Measurements from ENCODE around the gene CRTAP.

GRCh38 chr3:33105341-33105948, 8.4 kb upstream of the CRTAP start:
- TF ChIP-seq CTCF (IDR thresholded peaks at IDR 0.05 in 2 of 3, conservative IDR thresholded peaks at IDR 0.05 in 1 of 3; ENCODE audit: borderline replicate concordance in 1 of 3, insufficient read depth in 1 of 3, low read depth in 2 of 3, low read length in 2 of 3) (no peak), RAD21 (IDR thresholded peaks at IDR 0.05; ENCODE audit: low read depth) (no peak), REST (IDR thresholded peaks at IDR 0.05; ENCODE audit: low read depth) (no peak), POLR2A (IDR thresholded peaks at IDR 0.05; ENCODE audit: borderline replicate concordance, extremely low read depth, insufficient read depth, insufficient read length) (no peak), EGR1 (IDR thresholded peaks at IDR 0.05; ENCODE audit: low read depth) (no peak), EZH2phosphoT487 (IDR thresholded peaks at IDR 0.05; ENCODE audit: borderline replicate concordance) (no peak), EZH2 (IDR thresholded peaks at IDR 0.05) (no peak), SIN3A (IDR thresholded peaks at IDR 0.05; ENCODE audit: low read depth) (no peak), POLR2AphosphoS5 (IDR thresholded peaks at IDR 0.05; ENCODE audit: low read depth, low read length) (no peak), ZBTB33 (IDR thresholded peaks at IDR 0.05; ENCODE audit: extremely low read depth, insufficient replicate concordance, low read length) (no peak), ELF1 (IDR thresholded peaks at IDR 0.05; ENCODE audit: borderline replicate concordance, low read depth) (no peak), MAX (IDR thresholded peaks at IDR 0.05) (no peak), JUND (IDR thresholded peaks at IDR 0.05) (no peak)
